Measurements from ENCODE around the gene TCF19.

GRCh38 chr6:31210741-31211532, 52.5 kb downstream of the TCF19 start:
- TF ChIP-seq CTCF (conservative IDR thresholded peaks at IDR 0.05; ENCODE audit: low read depth in 2 of 2) (no peak), REST (IDR thresholded peaks at IDR 0.05; ENCODE audit: unreplicated experiment) (no peak), POLR2AphosphoS5 (IDR thresholded peaks at IDR 0.05; ENCODE audit: low read depth) (no peak), EZH2 (IDR thresholded peaks at IDR 0.05; ENCODE audit: low read depth, unreplicated experiment) (no peak), CREB1 (CRISPR knock-in tag; IDR thresholded peaks at IDR 0.05; ENCODE audit: low read depth) (no peak), STAT1 (IDR thresholded peaks at IDR 0.05; ENCODE audit: unreplicated experiment) (no peak), ZNF462 (CRISPR knock-in tag; IDR thresholded peaks at IDR 0.05) (no peak), EZH2phosphoT487 (IDR thresholded peaks at IDR 0.05; ENCODE audit: unreplicated experiment) (no peak), ZNF331 (CRISPR knock-in tag; IDR thresholded peaks at IDR 0.05; ENCODE audit: low read depth) (no peak), JUNB (IDR thresholded peaks at IDR 0.05; ENCODE audit: unreplicated experiment) (no peak), NANOG (IDR thresholded peaks at IDR 0.05; ENCODE audit: borderline replicate concordance) (no peak), ETS1 (IDR thresholded peaks at IDR 0.05) (no peak), ZNF114 (CRISPR knock-in tag; IDR thresholded peaks at IDR 0.05) (no peak)

Data from GM23338 (cell line).